ENCODE measurements around the gene NIPAL1.
"Not testable (repeated sequence)": the region's sequence is repeated elsewhere in the genome, so short reads cannot be mapped to it uniquely, and the experiment has no call there.

The NIPAL1 gene

DNA sequence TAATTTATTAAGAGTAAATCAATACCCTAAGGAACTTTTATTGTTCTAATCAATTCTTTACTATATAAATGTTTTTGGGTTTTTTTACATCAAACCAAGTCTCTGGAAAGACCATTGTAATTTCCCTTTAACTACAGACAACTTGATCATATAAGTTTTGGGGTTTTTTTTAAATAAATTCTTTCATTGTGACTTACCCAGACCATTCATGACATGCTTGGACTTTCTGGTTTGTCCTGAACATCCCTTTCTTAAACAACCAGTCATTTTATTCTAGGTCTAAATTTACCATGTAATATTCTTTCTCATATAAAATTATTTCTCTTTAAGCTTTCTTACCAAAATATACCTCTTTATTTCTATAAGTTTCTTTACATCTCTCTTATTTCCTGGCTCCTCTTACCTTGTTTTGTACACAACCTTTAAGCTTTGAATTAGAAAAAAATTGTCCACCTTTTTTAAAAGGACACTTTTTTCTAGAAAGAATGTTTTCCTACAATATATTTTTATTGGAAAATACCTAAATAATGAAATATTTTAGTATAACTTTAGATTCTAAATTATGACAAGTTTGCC, 8.5 kb upstream of the NIPAL1 start:
- H3K4me3 ChIP-seq (ENCODE audit: low read length): no peak overlapping the region
- H3K9me3 ChIP-seq (ENCODE audit: control insufficient read depth, low read length): peaks cover 32% of the 10 kb centered on the region
- H3K27me3 ChIP-seq (replicated peaks; ENCODE audit: control insufficient read depth, insufficient read depth, low read length): no peaks in the 10 kb centered on the region
- no peak for DNase-seq (ENCODE audit: low read depth)
- no peaks in the 10 kb centered on the region for H3K36me3 ChIP-seq (ENCODE audit: control insufficient read depth, insufficient read depth, low read length, severe bottlenecking)
- no peak overlapping the region for H3K9ac ChIP-seq (ENCODE audit: low read length)
- H3K4me1 ChIP-seq (ENCODE audit: control insufficient read depth, insufficient read depth, low read length): no peaks in the 10 kb centered on the region

DNA sequence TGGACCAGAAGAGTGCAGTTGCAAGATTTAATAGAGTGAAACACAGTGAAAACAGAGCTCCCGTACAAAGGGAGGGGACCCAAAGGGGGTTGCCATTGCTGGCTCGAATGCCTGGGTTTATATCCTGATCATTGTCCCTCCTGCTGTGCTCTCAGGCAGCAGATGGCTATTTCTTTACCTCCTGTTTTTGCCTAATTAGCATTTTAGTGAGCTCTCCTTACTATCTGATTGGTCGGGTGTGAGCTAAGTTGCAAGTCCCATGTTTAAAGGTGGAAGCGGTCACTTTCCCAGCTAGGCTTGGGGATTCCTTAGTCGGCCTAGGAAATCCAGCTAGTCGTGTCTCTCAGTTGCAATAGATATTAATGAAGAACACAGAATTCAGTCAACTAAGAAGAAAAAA, 5.7 kb upstream of the NIPAL1 start:
- H3K27me3 ChIP-seq (replicated peaks; ENCODE audit: control insufficient read depth, insufficient read depth, low read length); H3K4me3 ChIP-seq (ENCODE audit: low read length); H3K4me1 ChIP-seq (ENCODE audit: control insufficient read depth, insufficient read depth, low read length); H3K9ac ChIP-seq (ENCODE audit: low read length); H3K36me3 ChIP-seq (ENCODE audit: control insufficient read depth, insufficient read depth, low read length, severe bottlenecking); DNase-seq (ENCODE audit: low read depth): not testable (repeated sequence)
- peaks cover 29% of the 10 kb centered on the region for H3K9me3 ChIP-seq (ENCODE audit: control insufficient read depth, low read length)

DNA sequence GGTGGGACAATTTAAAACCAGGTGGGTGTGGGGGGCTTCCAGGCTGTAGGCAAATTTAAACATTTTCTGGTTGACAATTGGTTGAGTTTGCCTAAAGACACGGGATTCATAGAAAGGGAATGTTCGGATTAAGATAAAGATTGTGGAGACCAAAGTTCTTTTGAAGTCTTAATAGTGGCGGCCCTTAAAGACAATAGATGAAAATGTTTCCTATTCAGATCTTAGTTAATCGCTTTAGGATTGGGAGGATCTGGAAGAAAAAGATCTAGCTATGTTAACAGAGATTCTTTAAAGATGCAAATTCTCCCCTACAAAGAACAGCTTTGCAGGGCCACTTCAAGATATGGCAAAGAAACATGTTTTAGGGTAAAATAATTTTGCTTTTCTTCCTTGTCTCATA, 4.8 kb upstream of the NIPAL1 start:
- Histone ChIP-seq H3K36me3 (ENCODE audit: control insufficient read depth, insufficient read depth, low read length, severe bottlenecking) (no peaks in the 10 kb centered on the region), H3K9ac (ENCODE audit: low read length) (no peak overlapping the region), H3K4me3 (ENCODE audit: low read length) (no peak overlapping the region), H3K4me1 (ENCODE audit: control insufficient read depth, insufficient read depth, low read length) (peaks cover under 1% of the 10 kb centered on the region), H3K9me3 (ENCODE audit: control insufficient read depth, low read length) (peaks cover 21% of the 10 kb centered on the region), H3K27me3 (replicated peaks; ENCODE audit: control insufficient read depth, insufficient read depth, low read length) (no peaks in the 10 kb centered on the region)
- no peak for DNase-seq (ENCODE audit: low read depth)

DNA sequence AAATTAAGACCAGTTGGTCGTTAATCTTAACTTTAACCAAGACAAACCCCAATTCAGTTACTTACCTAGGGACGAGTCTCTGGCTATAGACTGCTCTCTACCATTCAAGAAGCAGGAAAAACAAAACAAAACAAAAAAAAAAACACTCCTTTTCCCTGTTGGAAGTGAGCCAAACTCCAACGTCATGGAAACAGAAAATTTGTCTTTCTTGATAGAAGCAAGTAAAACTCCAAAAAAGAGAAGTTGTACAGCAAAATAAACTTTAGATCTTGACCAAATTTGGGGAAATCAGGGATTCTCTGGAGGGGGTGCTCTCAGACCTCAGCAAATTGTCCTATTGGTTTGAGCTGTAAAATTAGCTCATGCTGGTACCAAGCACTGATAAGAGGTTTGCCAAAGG, 3.7 kb upstream of the NIPAL1 start:
- no peaks in the 10 kb centered on the region for H3K36me3 ChIP-seq (ENCODE audit: control insufficient read depth, insufficient read depth, low read length, severe bottlenecking)
- no peaks in the 10 kb centered on the region for H3K27me3 ChIP-seq (replicated peaks; ENCODE audit: control insufficient read depth, insufficient read depth, low read length)
- H3K9ac ChIP-seq (ENCODE audit: low read length): no peak overlapping the region
- peaks cover 12% of the 10 kb centered on the region for H3K9me3 ChIP-seq (ENCODE audit: control insufficient read depth, low read length)
- no peak overlapping the region for H3K4me3 ChIP-seq (ENCODE audit: low read length)
- peaks cover 4% of the 10 kb centered on the region for H3K4me1 ChIP-seq (ENCODE audit: control insufficient read depth, insufficient read depth, low read length)
- no peak for DNase-seq (ENCODE audit: low read depth)

DNA sequence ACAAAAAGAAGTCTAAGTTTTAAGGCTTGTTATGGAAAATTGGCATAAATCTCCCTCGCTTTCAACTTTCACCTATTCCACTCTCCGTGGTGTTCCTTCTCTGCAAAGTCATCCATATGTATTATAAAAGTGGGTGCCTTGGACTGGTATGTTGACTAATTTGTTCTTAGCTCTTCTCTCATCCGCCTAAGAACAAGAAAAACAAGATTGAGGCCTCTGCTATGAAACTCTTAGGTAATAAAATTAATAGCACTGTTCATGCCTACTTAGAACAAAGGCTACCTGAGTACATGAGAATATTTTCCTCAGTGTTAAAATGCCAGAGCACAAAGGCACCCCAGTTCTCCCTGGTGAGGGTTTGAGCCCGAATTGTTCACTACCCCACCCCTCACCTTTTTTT, 1.4 kb upstream of the NIPAL1 start:
- Histone ChIP-seq H3K27me3 (replicated peaks; ENCODE audit: control insufficient read depth, insufficient read depth, low read length) (no peaks in the 10 kb centered on the region), H3K9me3 (ENCODE audit: control insufficient read depth, low read length) (no peaks in the 10 kb centered on the region), H3K9ac (ENCODE audit: low read length) (no peak overlapping the region), H3K4me3 (ENCODE audit: low read length) (no peak overlapping the region), H3K36me3 (ENCODE audit: control insufficient read depth, insufficient read depth, low read length, severe bottlenecking) (no peaks in the 10 kb centered on the region), H3K4me1 (ENCODE audit: control insufficient read depth, insufficient read depth, low read length) (peaks cover 4% of the 10 kb centered on the region)
- no peak for DNase-seq (ENCODE audit: low read depth)

DNA sequence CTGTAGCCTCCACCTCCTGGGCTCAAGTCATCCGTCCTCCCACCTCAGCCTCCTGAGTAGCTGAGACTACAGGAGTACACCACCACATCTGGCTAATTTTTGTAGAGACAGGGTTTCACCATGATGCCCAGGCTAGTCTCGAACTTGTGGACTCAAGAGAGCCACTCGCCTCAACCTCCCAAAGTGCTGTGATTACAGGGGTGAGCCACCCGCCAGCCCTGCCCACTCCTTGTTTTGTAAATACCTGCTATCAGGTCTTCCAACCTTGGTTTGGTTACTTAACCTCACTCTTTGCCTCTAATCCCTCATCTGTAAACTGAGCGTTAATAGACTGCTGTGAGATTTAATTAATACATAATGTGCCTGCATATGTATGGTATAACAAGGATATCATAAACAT, 894 bp upstream of the NIPAL1 start:
- no peak overlapping the region for H3K9ac ChIP-seq (ENCODE audit: low read length)
- H3K9me3 ChIP-seq (ENCODE audit: control insufficient read depth, low read length): no peaks in the 10 kb centered on the region
- no peaks in the 10 kb centered on the region for H3K27me3 ChIP-seq (replicated peaks; ENCODE audit: control insufficient read depth, insufficient read depth, low read length)
- no peaks in the 10 kb centered on the region for H3K36me3 ChIP-seq (ENCODE audit: control insufficient read depth, insufficient read depth, low read length, severe bottlenecking)
- H3K4me1 ChIP-seq (ENCODE audit: control insufficient read depth, insufficient read depth, low read length): peaks cover 4% of the 10 kb centered on the region
- H3K4me3 ChIP-seq (ENCODE audit: low read length): peak overlapping the region; percentile 84
- DNase-seq (ENCODE audit: low read depth): no peak

DNA sequence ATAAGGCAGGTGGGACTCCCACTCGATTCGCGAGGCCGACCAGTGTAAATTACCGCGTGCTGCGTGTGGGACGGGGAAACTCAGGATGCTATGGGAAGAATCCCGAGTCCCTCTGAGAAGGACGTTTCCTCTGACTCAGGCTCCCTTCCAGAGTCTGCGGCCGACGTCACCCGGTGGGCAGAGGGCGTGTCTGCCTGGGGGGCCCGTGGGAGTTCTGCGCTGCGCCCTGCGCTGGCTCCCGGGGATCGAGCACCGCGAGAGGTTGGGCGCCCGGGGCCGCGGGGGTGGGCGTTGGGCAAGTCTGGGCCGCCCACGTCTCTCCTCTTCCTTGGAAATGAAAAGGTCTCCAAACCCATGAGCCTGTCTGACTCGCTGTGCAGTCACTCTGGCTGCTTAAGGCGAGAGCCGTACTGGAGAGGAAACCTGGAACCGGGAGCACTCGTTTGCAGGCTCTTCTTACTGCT, 568 bp downstream of the NIPAL1 start:
- Histone ChIP-seq H3K9me3 (ENCODE audit: control insufficient read depth, low read length) (no peaks in the 10 kb centered on the region), H3K9ac (ENCODE audit: low read length) (no peak overlapping the region), H3K27me3 (replicated peaks; ENCODE audit: control insufficient read depth, insufficient read depth, low read length) (no peaks in the 10 kb centered on the region), H3K36me3 (ENCODE audit: control insufficient read depth, insufficient read depth, low read length, severe bottlenecking) (no peaks in the 10 kb centered on the region), H3K4me1 (ENCODE audit: control insufficient read depth, insufficient read depth, low read length) (peaks cover 6% of the 10 kb centered on the region), H3K4me3 (ENCODE audit: low read length) (peak overlapping the region; percentile 84)
- peak; percentile 75 for DNase-seq (ENCODE audit: low read depth)

DNA sequence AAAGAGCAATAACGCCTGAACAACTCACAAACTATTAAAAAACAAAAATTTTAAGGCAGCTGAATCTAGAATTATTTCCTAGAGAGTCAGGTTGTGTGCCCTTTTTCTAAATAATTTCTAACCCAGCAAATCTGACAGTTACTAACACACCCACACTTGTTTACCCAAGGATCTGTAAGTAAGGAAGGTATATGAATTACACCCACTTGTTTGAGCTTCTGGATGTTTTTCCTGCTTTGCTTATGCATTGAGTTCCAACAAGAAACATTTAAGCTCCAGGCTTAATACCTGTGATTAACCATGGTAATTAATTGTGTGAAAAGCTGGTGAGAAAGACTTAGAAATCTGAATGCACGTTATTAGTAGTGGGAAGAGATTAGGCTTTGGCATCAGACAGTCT, 1.5 kb downstream of the NIPAL1 start:
- no peaks in the 10 kb centered on the region for H3K9me3 ChIP-seq (ENCODE audit: control insufficient read depth, low read length)
- DNase-seq (ENCODE audit: low read depth): no peak
- no peaks in the 10 kb centered on the region for H3K36me3 ChIP-seq (ENCODE audit: control insufficient read depth, insufficient read depth, low read length, severe bottlenecking)
- H3K4me3 ChIP-seq (ENCODE audit: low read length): no peak overlapping the region
- H3K4me1 ChIP-seq (ENCODE audit: control insufficient read depth, insufficient read depth, low read length): peaks cover 7% of the 10 kb centered on the region
- H3K9ac ChIP-seq (ENCODE audit: low read length): no peak overlapping the region
- H3K27me3 ChIP-seq (replicated peaks; ENCODE audit: control insufficient read depth, insufficient read depth, low read length): no peaks in the 10 kb centered on the region

DNA sequence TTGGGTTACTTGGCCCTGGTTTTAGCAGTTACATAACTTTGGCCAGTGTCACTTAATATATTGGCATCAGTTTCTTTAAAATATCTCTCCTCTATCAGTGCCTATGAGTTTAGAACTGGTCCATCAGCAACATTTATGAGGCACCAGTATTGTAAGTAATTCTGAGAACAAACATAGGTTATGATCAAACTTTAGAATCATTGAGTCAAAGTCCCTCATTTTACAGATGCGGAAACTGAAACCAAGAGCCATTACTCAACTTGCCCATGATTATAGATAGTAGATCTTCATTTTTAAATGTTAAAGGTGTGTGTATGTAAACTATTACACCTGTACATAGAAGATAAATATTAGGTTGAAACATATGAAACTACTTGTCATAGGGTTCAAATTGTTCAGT, 4.5 kb downstream of the NIPAL1 start:
- Histone ChIP-seq H3K36me3 (ENCODE audit: control insufficient read depth, insufficient read depth, low read length, severe bottlenecking) (no peaks in the 10 kb centered on the region), H3K9me3 (ENCODE audit: control insufficient read depth, low read length) (no peaks in the 10 kb centered on the region), H3K9ac (ENCODE audit: low read length) (no peak overlapping the region), H3K4me1 (ENCODE audit: control insufficient read depth, insufficient read depth, low read length) (peaks cover 10% of the 10 kb centered on the region), H3K4me3 (ENCODE audit: low read length) (no peak overlapping the region), H3K27me3 (replicated peaks; ENCODE audit: control insufficient read depth, insufficient read depth, low read length) (no peaks in the 10 kb centered on the region)
- no peak for DNase-seq (ENCODE audit: low read depth)

DNA sequence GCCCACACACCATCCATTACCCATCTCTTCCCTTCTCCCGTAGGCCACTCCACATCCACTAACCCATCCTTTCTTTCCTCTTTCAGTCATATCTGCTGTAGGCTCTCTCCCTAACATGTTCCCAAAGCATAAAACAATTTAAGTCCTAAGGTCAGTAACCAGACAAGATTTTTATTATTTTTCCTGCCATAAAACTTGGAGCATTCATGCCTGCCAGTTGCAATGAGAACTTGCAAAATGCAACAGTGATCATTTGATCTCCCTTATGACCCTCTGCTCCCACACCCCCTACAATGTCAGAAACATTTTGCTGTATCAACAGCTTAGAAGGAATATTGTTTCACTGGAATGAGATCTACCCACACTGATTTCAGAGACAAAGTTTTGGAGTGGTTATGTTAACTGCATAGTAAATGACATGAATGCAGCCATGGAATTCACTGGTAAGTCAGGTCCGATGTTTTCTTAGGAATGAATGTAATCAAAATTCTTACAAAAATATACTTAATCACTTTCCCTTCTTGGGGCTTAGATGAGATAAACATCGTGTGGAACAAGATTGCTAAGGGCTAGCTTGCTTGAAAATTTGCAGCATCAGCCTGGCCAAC, 5.7 kb downstream of the NIPAL1 start:
- Histone ChIP-seq H3K9me3 (ENCODE audit: control insufficient read depth, low read length) (no peaks in the 10 kb centered on the region), H3K36me3 (ENCODE audit: control insufficient read depth, insufficient read depth, low read length, severe bottlenecking) (no peaks in the 10 kb centered on the region), H3K27me3 (replicated peaks; ENCODE audit: control insufficient read depth, insufficient read depth, low read length) (no peaks in the 10 kb centered on the region), H3K9ac (ENCODE audit: low read length) (no peak overlapping the region), H3K4me1 (ENCODE audit: control insufficient read depth, insufficient read depth, low read length) (peaks cover 6% of the 10 kb centered on the region), H3K4me3 (ENCODE audit: low read length) (no peak overlapping the region)
- peak; percentile 64 for DNase-seq (ENCODE audit: low read depth)

DNA sequence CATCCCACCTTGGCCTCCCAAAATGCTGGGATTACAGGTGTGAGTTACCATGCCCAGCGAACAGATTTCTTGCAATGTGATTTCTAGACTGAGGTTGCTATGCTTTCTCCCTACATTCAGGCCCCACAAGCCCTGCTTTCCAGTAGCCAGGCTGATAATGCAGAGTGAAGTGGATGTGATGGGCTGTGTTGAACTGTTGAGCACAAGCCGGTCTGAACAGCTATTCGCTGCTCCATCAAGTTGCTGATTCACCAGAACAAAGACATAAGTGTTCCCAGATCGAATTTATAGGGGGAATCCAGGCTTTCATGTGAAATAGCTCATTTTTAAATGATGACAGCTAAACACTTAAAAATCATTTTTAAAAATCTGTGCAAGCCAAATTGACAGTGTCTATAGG, 8.0 kb downstream of the NIPAL1 start:
- no peaks in the 10 kb centered on the region for H3K36me3 ChIP-seq (ENCODE audit: control insufficient read depth, insufficient read depth, low read length, severe bottlenecking)
- no peak overlapping the region for H3K4me3 ChIP-seq (ENCODE audit: low read length)
- H3K9ac ChIP-seq (ENCODE audit: low read length): no peak overlapping the region
- no peak for DNase-seq (ENCODE audit: low read depth)
- peaks cover 6% of the 10 kb centered on the region for H3K4me1 ChIP-seq (ENCODE audit: control insufficient read depth, insufficient read depth, low read length)
- H3K27me3 ChIP-seq (replicated peaks; ENCODE audit: control insufficient read depth, insufficient read depth, low read length): no peaks in the 10 kb centered on the region
- no peaks in the 10 kb centered on the region for H3K9me3 ChIP-seq (ENCODE audit: control insufficient read depth, low read length)

DNA sequence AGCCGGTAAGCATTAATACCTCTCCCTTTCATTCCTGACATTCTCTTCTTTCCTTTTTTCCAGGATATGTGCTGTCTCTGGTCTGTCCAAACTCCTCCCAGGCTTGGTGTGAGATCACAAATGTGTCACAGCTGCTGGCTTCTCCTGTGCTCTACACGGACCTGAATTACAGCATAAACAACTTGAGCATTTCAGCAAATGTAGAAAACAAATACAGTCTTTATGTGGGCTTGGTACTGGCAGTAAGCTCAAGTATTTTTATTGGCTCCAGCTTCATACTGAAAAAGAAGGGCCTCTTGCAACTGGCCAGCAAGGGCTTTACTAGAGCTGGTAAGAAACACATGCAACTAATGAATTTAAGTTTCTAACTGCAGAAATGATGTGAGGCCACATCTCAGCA, 8.4 kb downstream of the NIPAL1 start:
- H3K4me3 ChIP-seq (ENCODE audit: low read length): no peak overlapping the region
- DNase-seq (ENCODE audit: low read depth): peak; percentile 62
- no peaks in the 10 kb centered on the region for H3K9me3 ChIP-seq (ENCODE audit: control insufficient read depth, low read length)
- H3K36me3 ChIP-seq (ENCODE audit: control insufficient read depth, insufficient read depth, low read length, severe bottlenecking): no peaks in the 10 kb centered on the region
- peaks cover 6% of the 10 kb centered on the region for H3K4me1 ChIP-seq (ENCODE audit: control insufficient read depth, insufficient read depth, low read length)
- H3K9ac ChIP-seq (ENCODE audit: low read length): no peak overlapping the region
- H3K27me3 ChIP-seq (replicated peaks; ENCODE audit: control insufficient read depth, insufficient read depth, low read length): no peaks in the 10 kb centered on the region

All from adipocyte (in vitro differentiated cells).